GM10266 (cell line): ENCODE results near the gene RINT1.

ENCODE experiments used
- DNase-seq: peaks from one replicate; pipeline ENCODE4 v3.0.0; 2012; ENCODE audit errors: extremely low spot score
- TF ChIP-seq, protein P1 (sequence below): IDR thresholded peaks from 2 replicates; pipeline ENCODE4 v1.5.1; 2012; ENCODE audit warnings: mild to moderate bottlenecking, low read depth; ENCODE audit not compliant: control insufficient read depth, insufficient read depth; ENCODE audit errors: missing control alignments

The RINT1 gene

DNA sequence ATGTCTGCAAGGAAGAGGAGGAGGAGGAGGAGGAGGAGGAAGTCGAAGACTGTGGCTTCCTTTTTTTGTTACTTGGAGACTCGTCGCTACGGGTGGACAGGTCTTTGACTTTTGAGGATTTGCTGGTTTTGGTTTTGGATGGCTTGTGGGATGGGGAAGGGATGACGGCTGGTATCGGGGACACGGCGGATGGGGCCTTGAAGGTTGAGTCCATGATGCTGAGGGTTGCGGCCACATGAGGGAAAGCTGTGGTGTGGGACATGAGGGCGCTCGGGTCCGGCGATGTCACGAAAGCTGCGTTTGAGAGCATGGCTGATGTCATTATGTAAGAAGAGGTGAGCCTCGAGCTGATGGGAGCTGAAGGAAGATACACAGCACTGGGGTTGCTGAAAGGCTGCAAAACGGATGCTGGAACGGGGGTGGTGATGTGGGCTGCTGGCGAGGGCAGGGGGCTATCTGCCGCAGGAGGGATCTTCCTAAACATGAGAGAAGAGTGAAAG is 82.4 kb downstream of the RINT1 start:
- DNase-seq: no peak
- TF ChIP-seq, protein P1, sequence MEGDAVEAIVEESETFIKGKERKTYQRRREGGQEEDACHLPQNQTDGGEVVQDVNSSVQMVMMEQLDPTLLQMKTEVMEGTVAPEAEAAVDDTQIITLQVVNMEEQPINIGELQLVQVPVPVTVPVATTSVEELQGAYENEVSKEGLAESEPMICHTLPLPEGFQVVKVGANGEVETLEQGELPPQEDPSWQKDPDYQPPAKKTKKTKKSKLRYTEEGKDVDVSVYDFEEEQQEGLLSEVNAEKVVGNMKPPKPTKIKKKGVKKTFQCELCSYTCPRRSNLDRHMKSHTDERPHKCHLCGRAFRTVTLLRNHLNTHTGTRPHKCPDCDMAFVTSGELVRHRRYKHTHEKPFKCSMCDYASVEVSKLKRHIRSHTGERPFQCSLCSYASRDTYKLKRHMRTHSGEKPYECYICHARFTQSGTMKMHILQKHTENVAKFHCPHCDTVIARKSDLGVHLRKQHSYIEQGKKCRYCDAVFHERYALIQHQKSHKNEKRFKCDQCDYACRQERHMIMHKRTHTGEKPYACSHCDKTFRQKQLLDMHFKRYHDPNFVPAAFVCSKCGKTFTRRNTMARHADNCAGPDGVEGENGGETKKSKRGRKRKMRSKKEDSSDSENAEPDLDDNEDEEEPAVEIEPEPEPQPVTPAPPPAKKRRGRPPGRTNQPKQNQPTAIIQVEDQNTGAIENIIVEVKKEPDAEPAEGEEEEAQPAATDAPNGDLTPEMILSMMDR: no peak
